Measurements from ENCODE around the gene COQ8B. TPM values are rescaled to one million over a fixed set of nuclear protein-coding genes. Genes with fewer than 3 reads are reported as not detected.

Gene COQ8B
- total and polyA plus RNA-seq, 2 of the 4 experiments (the other 2 are of a cell fraction) = 14.9 to 23.2 TPM

- no peak overlapping the region for H3K4me3 ChIP-seq (ENCODE audit: insufficient read depth, low read depth, low read length)
- no peaks in the 10 kb centered on the region for H3K27me3 ChIP-seq (ENCODE audit: control insufficient read depth, insufficient read depth, low read length)
- H3K23ac ChIP-seq (ENCODE audit: low read depth, low read length) = no peak overlapping the region
- dilution Hi-C loops (cut with HindIII; ENCODE audit: low sequenced_read_pairs, unreplicated experiment) (no loop called here), in situ Hi-C loops (cut with MboI; ENCODE audit: low sequenced_read_pairs) (no loop called here), intact Hi-C loops (cut with micrococcal nuclease) (no loop called here)
- H4K20me1 ChIP-seq (ENCODE audit: insufficient read depth, low read length) = no peaks in the 10 kb centered on the region
- no peak overlapping the region for H3K4ac ChIP-seq (ENCODE audit: low read depth, low read length)
- no peak overlapping the region for H3K4me2 ChIP-seq (ENCODE audit: low read depth, low read length)
- H4K8ac ChIP-seq (ENCODE audit: low read depth in 2 of 2, low read length in 2 of 2) = no peak overlapping the region
- no peak overlapping the region for H2BK120ac ChIP-seq (ENCODE audit: low read depth, low read length)
- no peak overlapping the region for H2AK5ac ChIP-seq (ENCODE audit: low read depth, low read length)
- H3K79me1 ChIP-seq (ENCODE audit: low read depth in 1 of 2, low read length in 2 of 2) = 0 out of 4 replicates have a peak, but pooled peaks cover 0 to 6% of the 10 kb centered on the region in 2 experiments
- H3K9me3 ChIP-seq (ENCODE audit: control insufficient read depth, insufficient read depth, low read length) = no peaks in the 10 kb centered on the region
- H3K4me1 ChIP-seq (ENCODE audit: control insufficient read depth, insufficient read depth, low read length) = no peaks in the 10 kb centered on the region
- H3K27ac ChIP-seq (ENCODE audit: insufficient read depth, low read length) = no peak overlapping the region
- no peak overlapping the region for H3K9ac ChIP-seq (ENCODE audit: low read depth, low read length)
- H2BK5ac ChIP-seq (ENCODE audit: low read depth, low read length, poor library complexity, severe bottlenecking) = no peak overlapping the region
- peaks cover 63% of the 10 kb centered on the region for H3K36me3 ChIP-seq (ENCODE audit: control insufficient read depth, insufficient read depth, low read length)
- H3K56ac ChIP-seq (ENCODE audit: extremely low read depth, insufficient read depth, low read length) = no peak overlapping the region
- no peak overlapping the region for H2AK9ac ChIP-seq (replicated peaks; ENCODE audit: low read depth, low read length, poor library complexity)
- ChIA-PET POLR2A (ENCODE audit: unreplicated experiment) (no interaction called here), CTCF (interaction anchor here (1.1 kb wide), 1 partner anchor 41 kb away, joined by 3 read pairs; no protein-coding TSS in a partner anchor)
- no peak overlapping the region for H3K18ac ChIP-seq (ENCODE audit: low read depth, low read length)
- H3K14ac ChIP-seq (replicated peaks; ENCODE audit: low read depth, low read length) = no peak overlapping the region
- WGBS, 2 experiments (ENCODE audit: extremely low coverage in 2 of 2, insufficient read length in 1 of 2) = 74% methylated on average over 11 of the region's 24 CpGs; no CpG with 5 or more reads in 1 of the 2 experiments
- H2AFZ ChIP-seq (replicated peaks; ENCODE audit: low read length, poor library complexity) = no peak overlapping the region
- H2BK15ac ChIP-seq (ENCODE audit: low read depth, low read length) = no peak overlapping the region
- no peak for DNase-seq
- H3K9me1 ChIP-seq (ENCODE audit: insufficient read depth, low read length) = peaks cover 11% of the 10 kb centered on the region; the same call in 1 of the 2 replicates
- no peak overlapping the region for H2BK20ac ChIP-seq (ENCODE audit: low read depth, low read length)
- ATAC-seq (ENCODE audit: low read depth) = no peak
- no peak overlapping the region for H4K5ac ChIP-seq (ENCODE audit: low read depth, low read length)
- TF ChIP-seq FOS (IDR thresholded peaks at IDR 0.05; ENCODE audit: low read depth, low read length) (no peak), RFX5 (IDR thresholded peaks at IDR 0.05; ENCODE audit: low read depth, low read length) (no peak), POLR2A (IDR thresholded peaks at IDR 0.05; ENCODE audit: low read depth, low read length) (no peak), MXI1 (IDR thresholded peaks at IDR 0.05; ENCODE audit: borderline replicate concordance, low read depth, low read length) (no peak), USF2 (IDR thresholded peaks at IDR 0.05; ENCODE audit: low read depth, low read length) (no peak)
- no TSS peak for BruUV-seq (replicated peaks)
- H4K91ac ChIP-seq (ENCODE audit: insufficient read depth, low read depth, low read length) = no peak overlapping the region
Observed at GRCh38 chr19:40703029-40703755, 13.5 kb downstream of the COQ8B start.

Measured in IMR-90 (cell line).